ENCODE results near the gene VAV3. TPM values are rescaled to one million over a fixed set of nuclear protein-coding genes. Genes with fewer than 3 reads are reported as not detected.

The VAV3 gene
- total RNA-seq, 4 donors from 2014 or later, result 0.33 to 12.1 (median 0.47) TPM

- Histone ChIP-seq H3K27me3 (no peaks in the 10 kb centered on the region), H3K4me1 (no peaks in the 10 kb centered on the region), H3K27ac (no peak overlapping the region), H3K9me3 (no peaks in the 10 kb centered on the region), H3K4me3 (no peak overlapping the region), H3K36me3 (no peaks in the 10 kb centered on the region)
- TF ChIP-seq CTCF (IDR thresholded peaks at IDR 0.05 in 4 of 5, conservative IDR thresholded peaks at IDR 0.05 in 1 of 5), result no peak
- TF ChIP-seq POLR2A (IDR thresholded peaks at IDR 0.05), result no peak
- DNase-seq, result no peak
- intact Hi-C loops (cut with DNase I; ENCODE audit: low total_unique reads) (no loop called here), in situ Hi-C loops (cut with MboI; ENCODE audit: low sequenced_read_pairs in 4 of 4) (no loop called here)
- no peak for ATAC-seq
Observed at GRCh38 chr1:107524301-107524700, 440.7 kb downstream of the VAV3 start.

- in situ Hi-C loops (cut with MboI; ENCODE audit: low sequenced_read_pairs in 4 of 4), result no loop called here
- TF ChIP-seq POLR2A (IDR thresholded peaks at IDR 0.05) (no peak), CTCF (IDR thresholded peaks at IDR 0.05 in 4 of 5, conservative IDR thresholded peaks at IDR 0.05 in 1 of 5) (no peak)
- Histone ChIP-seq H3K27ac (no peak overlapping the region), H3K4me1 (no peaks in the 10 kb centered on the region), H3K4me3 (no peak overlapping the region), H3K9me3 (no peaks in the 10 kb centered on the region), H3K27me3 (no peaks in the 10 kb centered on the region), H3K36me3 (no peaks in the 10 kb centered on the region)
- ATAC-seq, result no peak
- no peak for DNase-seq
- intact Hi-C loops (cut with DNase I; ENCODE audit: low total_unique reads), result no loop called here
Observed at GRCh38 chr1:107523736-107524135, 441.2 kb downstream of the VAV3 start.

GRCh38 chr1:107523061-107523460, 441.9 kb downstream of the VAV3 start:
- no peak for DNase-seq
- TF ChIP-seq CTCF (IDR thresholded peaks at IDR 0.05 in 4 of 5, conservative IDR thresholded peaks at IDR 0.05 in 1 of 5), result no peak
- TF ChIP-seq POLR2A (IDR thresholded peaks at IDR 0.05), result no peak
- Histone ChIP-seq H3K4me3 (no peak overlapping the region), H3K36me3 (no peaks in the 10 kb centered on the region), H3K27ac (no peak overlapping the region), H3K27me3 (no peaks in the 10 kb centered on the region), H3K4me1 (no peaks in the 10 kb centered on the region), H3K9me3 (no peaks in the 10 kb centered on the region)
- ATAC-seq, result no peak
- intact Hi-C loops (cut with DNase I; ENCODE audit: low total_unique reads), result no loop called here
- in situ Hi-C loops (cut with MboI; ENCODE audit: low sequenced_read_pairs in 4 of 4), result no loop called here

Small RNAs within 50 kb of the gene (microRNA-seq; reads per million reads assigned to microRNA genes)
- gene MIR7852 (ENCODE audit: borderline replicate concordance in 2 of 2), result 0 reads per million in 2 donors

Other genes with a start within 250 kb of the VAV3 start
- 10 to 100 TPM in 2 of 4 donors, 1 to 10 TPM in 2; 6.8 to 12.3 (median 9.3) TPM for gene SLC25A24, start 235.2 kb upstream of the VAV3 start, total RNA-seq

Data from gastrocnemius medialis (tissue), 4 donors.